Right hindlimb (tissue), 1 donor: Measurements from ENCODE around the gene GAL3ST2.
A peak's percentile ranks its signal among the peaks of the same experiment; 100 is the strongest.
"Not testable (repeated sequence)": the region's sequence is repeated elsewhere in the genome, so short reads cannot be mapped to it uniquely, and the experiment has no call there.

ENCODE experiments used
- DNase-seq: peaks from one replicate; pipeline ENCODE4 v3.0.0-alpha.2; 2018

The GAL3ST2 gene

GRCh38 chr2:241795021-241795999 is 18.7 kb downstream of the GAL3ST2 start:
- no peak for DNase-seq

- DNase-seq: no peak
Measured at GRCh38 chr2:241796209-241796608, 19.6 kb downstream of the GAL3ST2 start.

- no peak for DNase-seq
Measured at GRCh38 chr2:241796610-241797138, 20.1 kb downstream of the GAL3ST2 start.

- no peak for DNase-seq
Measured at GRCh38 chr2:241797441-241798080, 20.9 kb downstream of the GAL3ST2 start.

GRCh38 chr2:241798081-241798630 is 21.5 kb downstream of the GAL3ST2 start:
- DNase-seq: no peak

GRCh38 chr2:241798631-241799521 is 22.3 kb downstream of the GAL3ST2 start:
- no peak for DNase-seq

- DNase-seq: no peak
Measured at GRCh38 chr2:241799522-241800197, 23.0 kb downstream of the GAL3ST2 start.

GRCh38 chr2:241800198-241800903 is 23.7 kb downstream of the GAL3ST2 start:
- DNase-seq: not testable (repeated sequence)

- DNase-seq: no peak
Measured at GRCh38 chr2:241801611-241802420, 25.2 kb downstream of the GAL3ST2 start.

GRCh38 chr2:241802421-241803318 is 26.0 kb downstream of the GAL3ST2 start:
- no peak for DNase-seq

- DNase-seq: peak; percentile 80
Measured at GRCh38 chr2:241803387-241804325, 27.0 kb downstream of the GAL3ST2 start.

GRCh38 chr2:241804326-241805229 is 28.0 kb downstream of the GAL3ST2 start:
- no peak for DNase-seq

GRCh38 chr2:241806217-241806616 is 29.6 kb downstream of the GAL3ST2 start:
- DNase-seq: not testable (repeated sequence)

- DNase-seq: no peak
Measured at GRCh38 chr2:241808051-241808720, 31.6 kb downstream of the GAL3ST2 start.

- DNase-seq: no peak
Measured at GRCh38 chr2:241808721-241809382, 32.2 kb downstream of the GAL3ST2 start, which contains the start of gene NEU4. TSS of gene NEU4 (plus strand) at chr2:241809193. CDS start at chr2:241814485, 5,292 bp downstream.
